Measurements from ENCODE around the gene GARNL3.

The GARNL3 gene

GRCh38 chr9:127264462-127265219, at the start of gene GARNL3:
GARNL3 (plus strand) TSS chr9:127264774; CDS start chr9:127264878, 104 bp downstream.
- DNase-seq (ENCODE audit: low read depth): no peak

GRCh38 chr9:127215268-127216209, 49.0 kb upstream of the GARNL3 start:
- no peak for DNase-seq (ENCODE audit: low read depth)

GRCh38 chr9:127216210-127216887, 48.2 kb upstream of the GARNL3 start:
- no peak for DNase-seq (ENCODE audit: low read depth)

GRCh38 chr9:127216888-127217217, 47.7 kb upstream of the GARNL3 start:
- DNase-seq (ENCODE audit: low read depth): no peak

GRCh38 chr9:127218818-127219217, 45.8 kb upstream of the GARNL3 start:
- DNase-seq (ENCODE audit: low read depth): no peak

- no peak for DNase-seq (ENCODE audit: low read depth)
Observed at GRCh38 chr9:127219520-127219919, 45.1 kb upstream of the GARNL3 start.

- DNase-seq (ENCODE audit: low read depth): no peak
Observed at GRCh38 chr9:127221695-127222094, 42.9 kb upstream of the GARNL3 start.

GRCh38 chr9:127222388-127223095, 42.0 kb upstream of the GARNL3 start:
- no peak for DNase-seq (ENCODE audit: low read depth)

GRCh38 chr9:127223266-127223665, 41.3 kb upstream of the GARNL3 start:
- no peak for DNase-seq (ENCODE audit: low read depth)

- DNase-seq (ENCODE audit: low read depth): no peak
Observed at GRCh38 chr9:127223810-127224177, 40.8 kb upstream of the GARNL3 start.

GRCh38 chr9:127224178-127224882, 40.2 kb upstream of the GARNL3 start:
- DNase-seq (ENCODE audit: low read depth): peak; percentile 76

GRCh38 chr9:127224883-127225739, 39.5 kb upstream of the GARNL3 start:
- DNase-seq (ENCODE audit: low read depth): peak; percentile 87

GRCh38 chr9:127225801-127226625, 38.6 kb upstream of the GARNL3 start:
- no peak for DNase-seq (ENCODE audit: low read depth)

- DNase-seq (ENCODE audit: low read depth): no peak
Observed at GRCh38 chr9:127229691-127230417, 34.7 kb upstream of the GARNL3 start.

GRCh38 chr9:127231666-127232065, 32.9 kb upstream of the GARNL3 start:
- no peak for DNase-seq (ENCODE audit: low read depth)

- DNase-seq (ENCODE audit: low read depth): no peak
Observed at GRCh38 chr9:127232833-127233549, 31.6 kb upstream of the GARNL3 start.

- no peak for DNase-seq (ENCODE audit: low read depth)
Observed at GRCh38 chr9:127233550-127233949, 31.0 kb upstream of the GARNL3 start.

- no peak for DNase-seq (ENCODE audit: low read depth)
Observed at GRCh38 chr9:127233989-127234388, 30.6 kb upstream of the GARNL3 start.

Measured in activated T-cell treated with anti-CD3 and anti-CD28 coated beads for 24 hours (primary cell).